GM19240 (cell line): Measurements from ENCODE around the gene UBAC1.
A peak's percentile ranks its signal among the peaks of the same experiment; 100 is the strongest.

Experiments used
- DNase-seq: peaks from one replicate; pipeline ENCODE4 v3.0.0; 2011; ENCODE audit warnings: low spot score; ENCODE audit not compliant: insufficient read length

UBAC1 gene

GRCh38 chr9:135941288-135941995 is 19.7 kb downstream of the UBAC1 start:
- DNase-seq: no peak

- no peak for DNase-seq
Observed at GRCh38 chr9:135939351-135940265, 21.6 kb downstream of the UBAC1 start.

- no peak for DNase-seq
Observed at GRCh38 chr9:135937521-135938489, 23.4 kb downstream of the UBAC1 start.

- DNase-seq: no peak
Observed at GRCh38 chr9:135933114-135933513, 28.1 kb downstream of the UBAC1 start.

GRCh38 chr9:135932656-135933055 is 28.5 kb downstream of the UBAC1 start:
- DNase-seq: no peak

GRCh38 chr9:135931349-135931820 is 29.8 kb downstream of the UBAC1 start:
- DNase-seq: no peak

- DNase-seq: no peak
Observed at GRCh38 chr9:135930446-135931345, 30.5 kb downstream of the UBAC1 start.

- no peak for DNase-seq
Observed at GRCh38 chr9:135929656-135930445, 31.3 kb downstream of the UBAC1 start.

- no peak for DNase-seq
Observed at GRCh38 chr9:135928731-135929655, 32.2 kb downstream of the UBAC1 start.

- DNase-seq: no peak
Observed at GRCh38 chr9:135928074-135928730, 33.0 kb downstream of the UBAC1 start.

GRCh38 chr9:135927195-135928013 is 33.8 kb downstream of the UBAC1 start:
- DNase-seq: no peak

GRCh38 chr9:135926402-135927194 is 34.6 kb downstream of the UBAC1 start:
- DNase-seq: no peak

- peak; percentile 28 for DNase-seq
Observed at GRCh38 chr9:135925496-135926133, 35.6 kb downstream of the UBAC1 start.

GRCh38 chr9:135924628-135925338 is 36.4 kb downstream of the UBAC1 start:
- DNase-seq: no peak

- DNase-seq: no peak
Observed at GRCh38 chr9:135923508-135923907, 37.7 kb downstream of the UBAC1 start.
